Keratinocyte (primary cell): ENCODE data around the gene ICAM2. TPM values are rescaled to one million over a fixed set of nuclear protein-coding genes. Genes with fewer than 3 reads are reported as not detected.

Source experiments
- DNase-seq: peaks from one replicate; pipeline ENCODE4 v3.0.0-alpha.2; 2011; ENCODE audit warnings: low read depth, missing footprints, low spot score
- FAIRE-seq: peaks from 2 replicates; lab custom pipeline; 2011; peaks lifted over from hg19 to GRCh38; lab: Jason Lieb, UNC
- H2AFZ ChIP-seq: 2 replicates; pipeline ENCODE4 v1.6.0; 2012; ENCODE audit warnings: low read length, control low read depth, inconsistent platforms; ENCODE audit not compliant: control insufficient read depth
- H3K27ac ChIP-seq: 2 replicates; pipeline ENCODE4 v1.5.1; 2011; ENCODE audit warnings: low read length; ENCODE audit not compliant: control insufficient read depth, insufficient read depth
- H3K27me3 ChIP-seq: 3 replicates; pipeline ENCODE4 v1.6.0; 2011; ENCODE audit warnings: low read length; ENCODE audit not compliant: control insufficient read depth, insufficient read depth; ENCODE audit errors: extremely low read depth
- H3K36me3 ChIP-seq, 2 experiments: 2 replicates in 1 of 2; 3 replicates in 1 of 2; pipeline ENCODE4 v1.5.1; 2011; ENCODE audit warnings: low read length in 2 of 2, mild to moderate bottlenecking in 1 of 2; ENCODE audit not compliant: control insufficient read depth in 2 of 2, insufficient read depth in 2 of 2; ENCODE audit errors: extremely low read depth in 1 of 2
- H3K4me1 ChIP-seq: 3 replicates; pipeline ENCODE4 v1.5.1; 2011; ENCODE audit warnings: low read length; ENCODE audit not compliant: control insufficient read depth, insufficient read depth; ENCODE audit errors: extremely low read depth
- H3K4me2 ChIP-seq: 3 replicates; pipeline ENCODE4 v1.6.0; 2011; ENCODE audit warnings: low read depth, low read length; ENCODE audit not compliant: control insufficient read depth, insufficient read depth; ENCODE audit errors: extremely low read depth
- H3K4me3 ChIP-seq, 3 experiments: fragments of 200-600 bp in 1 of 3; sonication (generic) in 1 of 3; 2 replicates in 2 of 3; 3 replicates in 1 of 3; pipeline ENCODE4 v1.5.1; 2011 to 2016; ENCODE audit warnings: low read length in 3 of 3, mild to moderate bottlenecking in 3 of 3, control low read depth in 2 of 3, inconsistent platforms in 1 of 3, low read depth in 1 of 3, mixed read lengths in 1 of 3, mixed run types in 1 of 3, moderate library complexity in 1 of 3; ENCODE audit not compliant: control insufficient read depth in 2 of 3, insufficient read depth in 2 of 3; ENCODE audit errors: extremely low read depth in 1 of 3
- H3K79me2 ChIP-seq: 2 replicates; pipeline ENCODE4 v1.6.0; 2012; ENCODE audit warnings: low read length; ENCODE audit not compliant: control insufficient read depth, insufficient read depth
- H3K9ac ChIP-seq: 3 replicates; pipeline ENCODE4 v1.6.0; 2011; ENCODE audit warnings: low read length; ENCODE audit not compliant: control insufficient read depth, insufficient read depth; ENCODE audit errors: extremely low read depth
- H3K9me1 ChIP-seq: 3 replicates; pipeline ENCODE4 v1.6.0; 2011; ENCODE audit warnings: low read length; ENCODE audit not compliant: control insufficient read depth, insufficient read depth; ENCODE audit errors: extremely low read depth
- H3K9me3 ChIP-seq: 2 replicates; pipeline ENCODE4 v1.5.1; 2012; ENCODE audit warnings: low read depth, low read length; ENCODE audit not compliant: control insufficient read depth
- H4K20me1 ChIP-seq: 3 replicates; pipeline ENCODE4 v1.6.0; 2011; ENCODE audit warnings: low read length; ENCODE audit not compliant: control insufficient read depth, insufficient read depth; ENCODE audit errors: extremely low read depth
- CTCF ChIP-seq, 3 experiments: IDR thresholded peaks in 1 of 3; conservative IDR thresholded peaks in 1 of 3; optimal IDR thresholded peaks in 1 of 3; 2 replicates in 2 of 3; 3 replicates in 1 of 3; pipeline versions ENCODE3 to v1.5.1; 2011; ENCODE audit warnings: low read length in 3 of 3, mild to moderate bottlenecking in 3 of 3, moderate library complexity in 2 of 3, control low read depth in 1 of 3, inconsistent platforms in 1 of 3; ENCODE audit not compliant: insufficient read depth in 2 of 3; ENCODE audit errors: extremely low read depth in 1 of 3
- EZH2 ChIP-seq: IDR thresholded peaks from one replicate; pipeline ENCODE4 v1.6.1; 2012; ENCODE audit warnings: inconsistent platforms, mild to moderate bottlenecking, low read length, moderate library complexity
- dilution Hi-C: fragments of 300-500 bp; cut with MboI; formaldehyde crosslinking; loops from one replicate; pipeline ENCODE4 v1.7.0; 2020; ENCODE audit warnings: low sequenced_read_pairs; ENCODE audit not compliant: extremely low pct_ligation_motif_present
- polyA plus RNA-seq, 5 experiments: library from polyadenylated mRNA; depleted of rRNA in 3 of 5; stranded (reverse) in 3 of 5; stranded (forward) in 1 of 5; unstranded in 1 of 5; fragments of >200 nt; gene quantifications; 1 replicate in 1 of 5; 2 replicates in 3 of 5; 3 replicates in 1 of 5; pipeline versions ENCODE4 v1.2.1 to v1.2.3, GENCODE V29; 2011 to 2012; ENCODE audit warnings: missing spikeins in 2 of 5, low read depth in 1 of 5, low replicate concordance in 1 of 5

The ICAM2 gene
- polyA plus RNA-seq, 1 donor (not counting 4 experiments of a cell fraction or from before 2014, with no cell fraction given): 0.09 TPM

- Histone ChIP-seq H3K4me1 (peaks cover 4% of the 10 kb centered on the region), H3K27me3 (peaks cover 16% of the 10 kb centered on the region)
Observed at GRCh38 chr17:63988127-63988478, 32.3 kb downstream of the ICAM2 start.

GRCh38 chr17:63987221-63988126 is 33.0 kb downstream of the ICAM2 start:
- no peak overlapping the region for H3K27ac ChIP-seq

More at GRCh38 chr17:63988127-63988478, 32.3 kb downstream of the ICAM2 start:
- TF ChIP-seq CTCF (optimal IDR thresholded peaks at IDR 0.05 in 1 of 3, IDR thresholded peaks at IDR 0.05 in 1 of 3, conservative IDR thresholded peaks at IDR 0.05 in 1 of 3; ENCODE audit: extremely low read depth in 1 of 3, insufficient read depth in 2 of 3, low read length in 3 of 3): no peak
- TF ChIP-seq EZH2: no peak
- Histone ChIP-seq H3K9me1 (no peaks in the 10 kb centered on the region), H3K9me3 (no peaks in the 10 kb centered on the region), H4K20me1 (no peaks in the 10 kb centered on the region), H3K79me2 (no peaks in the 10 kb centered on the region), H3K9ac (no peak overlapping the region), H3K27ac (no peak overlapping the region), H3K36me3 (no peaks in the 10 kb centered on the region), H2AFZ (no peak overlapping the region), H3K4me2 (no peak overlapping the region), H3K4me3 (no peak overlapping the region)
- dilution Hi-C loops: no loop called here
- DNase-seq (no peak), FAIRE-seq (no peak)

More at GRCh38 chr17:63987221-63988126, 33.0 kb downstream of the ICAM2 start:
- H3K4me3 ChIP-seq: no peak overlapping the region
- peaks cover 15% of the 10 kb centered on the region for H3K27me3 ChIP-seq
- no peaks in the 10 kb centered on the region for H3K9me3 ChIP-seq
- no peak overlapping the region for H3K4me2 ChIP-seq
- no peaks in the 10 kb centered on the region for H3K36me3 ChIP-seq
- H4K20me1 ChIP-seq: no peaks in the 10 kb centered on the region
- no peak overlapping the region for H3K9ac ChIP-seq
- no peak for FAIRE-seq
- H3K79me2 ChIP-seq: no peaks in the 10 kb centered on the region
- no peak for DNase-seq
- no peaks in the 10 kb centered on the region for H3K9me1 ChIP-seq
- TF ChIP-seq EZH2: no peak
- TF ChIP-seq CTCF (optimal IDR thresholded peaks at IDR 0.05 in 1 of 3, IDR thresholded peaks at IDR 0.05 in 1 of 3, conservative IDR thresholded peaks at IDR 0.05 in 1 of 3; ENCODE audit: extremely low read depth in 1 of 3, insufficient read depth in 2 of 3, low read length in 3 of 3): no peak
- H2AFZ ChIP-seq: no peak overlapping the region
- H3K4me1 ChIP-seq: peaks cover 4% of the 10 kb centered on the region
- dilution Hi-C loops: no loop called here
